Esophagus muscularis mucosa (tissue), 4 donors: Measurements from ENCODE around the gene CST6. TPM values are rescaled to one million over a fixed set of nuclear protein-coding genes. Genes with fewer than 3 reads are reported as not detected.

Source experiments
- DNase-seq: peaks from one replicate; pipeline ENCODE4 v3.0.0-alpha.2; 2017; ENCODE audit errors: extremely low spot score
- H3K27ac ChIP-seq, 4 donors: fragments of 200-600 bp; sonication (generic); replicated peaks in 1 of 4; 1 replicate in 3 of 4; 2 replicates in 1 of 4; pipeline ENCODE4 v1.5.1; 2016 to 2019; ENCODE audit warnings: mild to moderate bottlenecking in 1 of 4
- H3K27me3 ChIP-seq, 4 donors: fragments of 200-600 bp; sonication (generic); one replicate each; pipeline versions ENCODE4 v1.5.1 to v1.6.0; 2016 to 2019
- H3K36me3 ChIP-seq, 4 donors: fragments of 200-600 bp; sonication (generic); one replicate each; pipeline ENCODE4 v1.5.1; 2016 to 2019
- H3K4me1 ChIP-seq, 4 donors: fragments of 200-600 bp; sonication (generic); one replicate each; pipeline ENCODE4 v1.5.1; 2016 to 2019
- H3K4me3 ChIP-seq, 4 donors: fragments of 200-600 bp; sonication (generic); 1 replicate in 2 of 4; 2 replicates in 2 of 4; pipeline ENCODE4 v1.5.1; 2016 to 2019; ENCODE audit warnings: mild to moderate bottlenecking in 4 of 4, moderate library complexity in 1 of 4
- H3K9me3 ChIP-seq, 4 donors: fragments of 200-600 bp; sonication (generic); 1 replicate in 3 of 4; 2 replicates in 1 of 4; pipeline ENCODE4 v1.5.1; 2016 to 2019
- CTCF ChIP-seq, 3 experiments: fragments of 200-600 bp in 2 of 3; fragments of 450-650 bp in 1 of 3; sonication (generic) in 2 of 3; IDR thresholded peaks; one replicate each; pipeline ENCODE4 v1.5.1; 2017 to 2019; ENCODE audit warnings: antibody characterized with exemption in 3 of 3, mild to moderate bottlenecking in 2 of 3, moderate library complexity in 1 of 3
- EP300 ChIP-seq: sonication (generic); formaldehyde crosslinking; IDR thresholded peaks from one replicate; pipeline ENCODE4 v1.6.1; 2017; ENCODE audit warnings: antibody characterized with exemption
- POLR2A ChIP-seq: fragments of 450-650 bp; IDR thresholded peaks from one replicate; pipeline ENCODE4 v1.6.1; 2017; ENCODE audit warnings: antibody characterized with exemption, moderate library complexity, mild to moderate bottlenecking, low read depth
- POLR2AphosphoS5 ChIP-seq, 2 donors: sonication (generic); formaldehyde crosslinking; IDR thresholded peaks; one replicate each; pipeline ENCODE4 v1.6.1; 2017; ENCODE audit warnings: antibody characterized with exemption in 2 of 2
- WGBS: methylation state at CpG from one replicate; pipeline ENCODE4 v1.1.5; 2018; 5-methylcytosine and 5-hydroxymethylcytosine counted together
- intact Hi-C: fragments of 100-400 bp; cut with DNase I; formaldehyde crosslinking; loops from one replicate; pipeline ENCODE4 v1.15.1; 2023
- total RNA-seq, 4 donors: library from RNA; depleted of rRNA; stranded (reverse); fragments of >200 nt; gene quantifications; one replicate each; pipeline versions ENCODE4 v1.1.0 to v1.2.1, GENCODE V29; 2016

Gene CST6
- total RNA-seq, 4 donors from 2014 or later = not detected

- H3K4me3 ChIP-seq = no peak overlapping the region
- intact Hi-C loops = no loop called here
Measured at GRCh38 chr11:66039765-66040164, 28.0 kb downstream of the CST6 start.

GRCh38 chr11:66042227-66042995 lies 30.6 kb downstream of the CST6 start:
- peaks cover 0 to 6% (median 0%) of the 10 kb centered on the region in 4 donors for H3K36me3 ChIP-seq
- no peak overlapping the region for H3K4me3 ChIP-seq
- no peak for TF ChIP-seq CTCF (IDR thresholded peaks at IDR 0.05)
- no peak for TF ChIP-seq POLR2A
- no peak for TF ChIP-seq POLR2AphosphoS5 (IDR thresholded peaks at IDR 0.05)
- TF ChIP-seq EP300 = no peak
- DNase-seq = no peak
- intact Hi-C loops = no loop called here
- no peak overlapping the region for H3K27ac ChIP-seq
- WGBS = 96% methylated on average over 53 of the region's 81 CpGs
- H3K4me1 ChIP-seq = peaks cover 3 to 23% (median 18%) of the 10 kb centered on the region in 4 donors
- no peaks in the 10 kb centered on the region for H3K27me3 ChIP-seq
- no peaks in the 10 kb centered on the region for H3K9me3 ChIP-seq

More at GRCh38 chr11:66039765-66040164, 28.0 kb downstream of the CST6 start:
- DNase-seq = no peak
- WGBS = 89% methylated on average over 3 of the region's 3 CpGs
- no peak overlapping the region for H3K27ac ChIP-seq
- peaks cover 0 to 6% (median 0%) of the 10 kb centered on the region in 4 donors for H3K36me3 ChIP-seq
- H3K4me1 ChIP-seq = peaks cover 0 to 1% (median 0%) of the 10 kb centered on the region in 4 donors
- H3K27me3 ChIP-seq = peaks cover 0 to 13% (median 0%) of the 10 kb centered on the region in 4 donors
- no peaks in the 10 kb centered on the region for H3K9me3 ChIP-seq
- TF ChIP-seq EP300 (no peak), POLR2AphosphoS5 (IDR thresholded peaks at IDR 0.05) (no peak), CTCF (IDR thresholded peaks at IDR 0.05) (no peak), POLR2A (no peak)

- no peak overlapping the region for H3K4me3 ChIP-seq
- peaks cover 0 to 5% (median 0%) of the 10 kb centered on the region in 4 donors for H3K27me3 ChIP-seq
- WGBS = 95% methylated on average over 87 of the region's 88 CpGs
- H3K9me3 ChIP-seq = no peaks in the 10 kb centered on the region
- no peak overlapping the region for H3K27ac ChIP-seq
- peaks cover 5 to 32% (median 26%) of the 10 kb centered on the region in 4 donors for H3K4me1 ChIP-seq
- H3K36me3 ChIP-seq = peaks cover 0 to 6% (median 0%) of the 10 kb centered on the region in 4 donors
- intact Hi-C loops = no loop called here
- DNase-seq = no peak
- no peak for TF ChIP-seq POLR2A
- no peak for TF ChIP-seq POLR2AphosphoS5 (IDR thresholded peaks at IDR 0.05)
- TF ChIP-seq EP300 = no peak
- no peak for TF ChIP-seq CTCF (IDR thresholded peaks at IDR 0.05)
Measured at GRCh38 chr11:66042996-66043906, 31.4 kb downstream of the CST6 start.

GRCh38 chr11:66044757-66045156 lies 32.9 kb downstream of the CST6 start:
- intact Hi-C loops = no loop called here
- no peak for DNase-seq
- Histone ChIP-seq H3K27ac (no peak overlapping the region), H3K9me3 (no peaks in the 10 kb centered on the region), H3K4me1 (peaks cover 15 to 45% (median 38%) of the 10 kb centered on the region in 4 donors), H3K36me3 (peaks cover 0 to 6% (median 0%) of the 10 kb centered on the region in 4 donors), H3K27me3 (peaks cover 0 to 18% (median 3%) of the 10 kb centered on the region in 4 donors), H3K4me3 (no peak overlapping the region)
- WGBS = 62% methylated on average over 5 of the region's 6 CpGs
- TF ChIP-seq EP300 (no peak), POLR2AphosphoS5 (IDR thresholded peaks at IDR 0.05) (no peak), CTCF (IDR thresholded peaks at IDR 0.05) (no peak), POLR2A (no peak)
